NCI-H2171 treated with DMSO at 0.1 percent for 48 hours (cell line): ENCODE data around the gene PARP4.
"Not testable (repeated sequence)": the region's sequence is repeated elsewhere in the genome, so short reads cannot be mapped to it uniquely, and the experiment has no call there.

Experiments used
- DNase-seq: peaks from one replicate; lab custom pipeline; 2025; lab: John Stamatoyannopoulos, UW

The PARP4 gene

GRCh38 chr13:24505756-24506155 lies 6.8 kb downstream of the PARP4 start:
- no peak for DNase-seq

DNA sequence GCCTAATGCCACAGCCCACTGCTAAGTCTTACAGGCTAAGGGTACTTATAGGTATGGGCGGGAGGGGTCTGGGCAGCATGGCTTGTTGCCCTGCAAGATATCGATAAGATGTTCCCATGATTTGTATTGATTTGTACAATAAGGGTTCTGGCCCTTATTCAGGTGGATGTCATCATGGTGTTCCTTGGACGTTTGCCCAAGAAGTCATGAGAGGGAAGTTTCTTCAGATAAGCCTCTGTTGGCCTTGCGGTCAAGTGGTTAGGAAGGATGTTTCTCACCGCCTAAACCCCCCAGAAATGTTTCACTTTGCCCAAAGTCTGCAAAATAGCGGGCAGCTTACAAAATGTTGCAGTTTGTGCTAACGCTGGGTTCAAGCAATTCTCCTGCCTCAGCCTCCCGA lies 7.3 kb downstream of the PARP4 start:
- DNase-seq: no peak

DNA sequence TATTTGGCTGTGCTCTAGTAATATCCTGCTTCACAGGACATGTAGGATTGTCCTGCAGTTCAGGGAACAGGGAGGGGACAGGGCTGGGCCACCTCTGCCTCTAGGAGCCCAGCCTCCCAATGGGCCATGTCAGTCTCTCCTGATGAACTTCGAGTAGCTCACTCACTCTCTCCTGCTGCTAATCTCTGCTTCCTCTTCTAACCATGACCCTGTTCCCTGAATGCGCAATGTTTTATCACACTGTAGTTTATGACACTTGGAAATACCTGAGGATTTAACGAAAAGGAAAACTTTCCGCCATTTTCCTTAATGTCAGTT lies 9.2 kb downstream of the PARP4 start:
- no peak for DNase-seq

GRCh38 chr13:24502533-24503378 lies 9.8 kb downstream of the PARP4 start:
- no peak for DNase-seq

GRCh38 chr13:24500977-24501376 lies 11.6 kb downstream of the PARP4 start:
- DNase-seq: no peak

- DNase-seq: no peak
Observed at GRCh38 chr13:24497742-24498141, 14.8 kb downstream of the PARP4 start.

- DNase-seq: not testable (repeated sequence)
Observed at GRCh38 chr13:24496295-24496694, 16.3 kb downstream of the PARP4 start.

DNA sequence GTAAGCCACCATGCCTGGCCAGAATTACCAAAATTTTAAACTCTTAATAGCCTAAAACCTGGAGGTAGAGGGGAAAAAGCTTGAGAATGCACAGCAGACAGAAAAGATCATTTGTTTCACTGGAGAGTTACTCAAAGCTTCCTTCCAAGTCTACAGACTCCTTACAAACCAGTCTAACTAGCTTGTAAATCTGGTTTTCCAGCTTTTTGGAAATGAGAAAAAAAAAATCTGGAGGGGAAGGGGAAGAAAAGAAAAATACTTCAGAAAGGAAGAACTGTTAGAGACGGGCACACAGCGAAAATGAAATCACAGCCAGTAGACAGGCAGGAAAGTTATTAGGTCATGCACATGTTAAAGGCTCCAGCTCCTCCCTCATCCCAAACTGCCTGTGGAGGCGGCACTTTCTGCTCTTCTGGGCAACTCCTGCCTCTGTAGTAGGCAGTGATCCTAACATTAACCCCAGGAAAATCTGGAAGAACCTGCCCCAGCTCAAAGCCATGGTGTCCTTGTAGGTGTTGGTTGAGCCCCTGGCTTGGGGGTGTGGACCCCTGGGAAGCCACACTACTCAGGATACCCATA lies 17.3 kb downstream of the PARP4 start:
- DNase-seq: no peak

DNA sequence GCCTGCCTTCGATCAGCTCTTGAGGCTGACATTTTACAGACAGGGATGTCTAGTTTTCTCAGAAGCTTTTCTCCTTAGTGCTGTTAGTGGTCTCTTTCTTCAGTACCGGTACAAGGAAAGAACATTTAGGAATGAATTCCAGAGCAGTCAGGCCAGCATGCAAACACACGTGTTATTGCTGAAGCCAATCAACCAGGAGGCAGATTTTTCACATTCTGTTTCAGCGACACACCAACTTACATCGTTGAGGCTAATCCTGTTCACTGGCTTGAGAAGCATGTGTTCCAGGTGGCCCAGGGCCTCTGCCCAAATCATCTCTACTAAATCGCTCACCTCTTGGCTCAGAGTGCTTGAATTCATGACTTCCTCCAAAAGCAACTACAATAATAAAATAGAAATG lies 19.2 kb downstream of the PARP4 start:
- no peak for DNase-seq

GRCh38 chr13:24491845-24492244 lies 20.7 kb downstream of the PARP4 start:
- DNase-seq: no peak

GRCh38 chr13:24489721-24490120 lies 22.9 kb downstream of the PARP4 start:
- no peak for DNase-seq

- DNase-seq: not testable (repeated sequence)
Observed at GRCh38 chr13:24488092-24488491, 24.5 kb downstream of the PARP4 start.

DNA sequence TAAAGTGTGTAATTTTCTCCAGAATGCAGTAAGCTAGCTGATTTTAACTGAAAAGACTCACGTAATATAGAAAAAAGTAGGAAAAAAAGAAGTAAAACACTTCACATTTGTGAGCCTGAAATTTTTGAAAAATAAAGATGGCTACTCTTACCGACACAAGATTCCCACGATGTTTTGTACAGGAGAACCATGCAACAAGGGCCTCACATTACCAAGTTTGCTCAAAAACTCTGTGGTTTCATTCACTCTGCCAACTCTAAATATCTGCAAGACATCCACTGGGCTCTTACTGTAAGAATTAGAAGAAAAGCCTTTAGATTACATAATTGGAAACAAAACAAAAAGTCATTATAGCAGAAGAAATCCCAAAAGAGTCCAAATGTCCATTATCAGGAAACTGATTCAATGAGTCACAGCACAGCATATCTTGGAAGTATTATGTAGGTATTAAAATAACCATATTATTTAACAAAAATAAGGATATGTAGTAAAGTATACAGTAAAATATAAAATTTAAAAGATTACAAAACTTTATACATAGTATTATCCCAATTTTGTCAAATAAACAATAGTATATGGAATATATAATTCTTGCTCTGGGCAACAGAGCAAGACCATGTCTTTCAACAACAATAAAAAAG lies 26.4 kb downstream of the PARP4 start:
- not testable (repeated sequence) for DNase-seq

GRCh38 chr13:24473686-24474085 lies 38.9 kb downstream of the PARP4 start:
- no peak for DNase-seq

GRCh38 chr13:24472129-24472528 lies 40.4 kb downstream of the PARP4 start:
- DNase-seq: not testable (repeated sequence)

GRCh38 chr13:24463078-24463477 lies 49.5 kb downstream of the PARP4 start:
- no peak for DNase-seq

DNA sequence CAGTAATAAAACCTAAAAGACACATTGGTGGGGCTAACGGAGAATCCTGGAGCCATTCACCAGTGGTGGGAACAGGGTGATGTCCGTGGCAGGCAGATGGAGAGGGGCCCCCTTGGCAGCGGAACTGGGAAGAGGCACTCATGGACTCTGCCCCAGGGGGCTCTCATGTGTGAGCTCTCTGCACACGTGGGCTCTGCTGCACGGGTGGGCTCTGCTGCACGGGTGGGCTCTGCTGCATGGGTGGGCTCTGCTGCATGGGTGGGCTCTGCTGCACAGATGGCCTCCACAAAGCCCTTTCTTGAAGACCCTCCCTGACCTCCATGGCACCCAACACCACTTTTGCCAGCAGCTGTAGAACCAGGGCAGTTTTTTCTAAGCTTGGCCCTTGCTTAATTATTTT lies 52.3 kb downstream of the PARP4 start:
- DNase-seq: no peak

DNA sequence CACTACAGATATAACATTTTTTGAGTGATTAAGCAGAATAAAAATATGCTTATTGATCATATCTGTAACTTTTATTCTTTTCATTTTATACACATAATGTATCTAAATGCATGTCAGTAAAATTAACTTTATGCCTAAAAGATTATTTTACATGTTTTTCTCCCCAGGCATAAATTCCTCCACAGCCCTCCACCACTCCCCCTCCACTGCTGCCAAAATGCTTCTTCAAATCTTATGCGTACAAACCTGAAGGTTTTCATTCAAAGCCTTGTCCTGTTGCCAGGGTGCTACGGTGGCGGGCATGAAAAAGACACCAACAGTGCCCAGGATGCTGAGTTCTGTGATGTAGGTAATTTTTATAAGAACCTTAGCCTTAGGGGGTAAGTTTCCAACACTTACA lies 52.9 kb downstream of the PARP4 start:
- no peak for DNase-seq

- DNase-seq: no peak
Observed at GRCh38 chr13:24459234-24459633, 53.3 kb downstream of the PARP4 start.

DNA sequence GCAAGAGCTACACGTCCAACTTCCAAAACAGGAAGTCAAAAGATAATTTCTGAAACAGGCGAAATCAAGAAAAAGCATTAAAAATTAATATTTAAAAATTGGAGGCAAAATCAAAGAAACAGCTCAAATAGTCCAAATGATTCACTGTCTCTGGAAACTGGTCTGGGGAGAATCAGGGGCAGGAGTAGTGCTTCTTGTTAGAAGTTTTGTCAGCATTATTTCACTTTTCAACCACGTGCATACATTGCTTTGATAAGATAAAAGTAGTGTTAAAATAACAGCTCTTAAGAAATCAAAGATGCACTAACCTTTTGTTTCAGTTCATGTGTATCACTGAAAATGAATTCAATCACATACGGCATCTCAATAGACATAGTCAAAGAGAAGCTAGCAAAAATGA lies 53.8 kb downstream of the PARP4 start:
- DNase-seq: no peak

GRCh38 chr13:24456396-24456795 lies 56.2 kb downstream of the PARP4 start:
- DNase-seq: no peak

- no peak for DNase-seq
Observed at GRCh38 chr13:24454056-24454455, 58.5 kb downstream of the PARP4 start.

DNA sequence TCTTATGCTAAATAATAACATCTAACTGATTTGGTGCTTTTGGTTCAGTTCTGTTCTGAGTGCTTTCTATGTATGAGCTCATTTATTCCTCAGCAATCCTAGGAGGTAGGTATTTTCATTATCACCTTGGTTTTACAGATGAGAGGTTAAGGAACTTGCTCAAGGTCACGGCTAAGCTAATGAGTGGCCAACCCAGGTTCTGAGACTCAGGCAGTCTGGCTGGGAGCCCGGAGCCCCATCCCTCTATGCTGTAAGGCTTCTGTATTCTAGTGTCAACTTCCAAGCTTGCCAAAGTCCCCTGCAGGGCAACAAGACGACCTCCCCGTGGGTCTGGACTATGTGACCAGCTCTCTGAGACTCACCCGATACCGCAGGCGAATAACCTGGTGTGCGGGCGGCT lies 60.5 kb downstream of the PARP4 start:
- no peak for DNase-seq
